H1 (cell line): ENCODE measurements around the gene GTSE1. TPM values are rescaled to one million over a fixed set of nuclear protein-coding genes. Genes with fewer than 3 reads are reported as not detected.
"Not testable (repeated sequence)": the region's sequence is repeated elsewhere in the genome, so short reads cannot be mapped to it uniquely, and the experiment has no call there.

Source experiments
- CTCF ChIA-PET: fragments of 300-600 bp; sonication (Branson Sonifier 250); formaldehyde crosslinking; loops from one replicate; lab custom pipeline; 2021; ENCODE audit not compliant: partially characterized antibody; lab: Charles Lee
- POLR2A ChIA-PET: fragments of 300-600 bp; sonication (Branson Sonifier 250); formaldehyde crosslinking; loops from one replicate; lab custom pipeline; 2021; ENCODE audit warnings: inconsistent platforms; ENCODE audit not compliant: partially characterized antibody; lab: Charles Lee
- DNase-seq, 2 experiments: peaks; one replicate each; pipeline versions ENCODE4 v3.0.0 to v3.0.0-alpha.2; 2010 to 2022; ENCODE audit warnings: low spot score in 2 of 2, low read depth in 1 of 2, mixed read lengths in 1 of 2
- FAIRE-seq: peaks from 2 replicates; lab custom pipeline; 2011; peaks lifted over from hg19 to GRCh38; lab: Jason Lieb, UNC
- H2AFZ ChIP-seq: 2 replicates; pipeline ENCODE4 v1.8.1; 2012; ENCODE audit warnings: low read length, inconsistent platforms
- H2AK5ac ChIP-seq: 2 replicates; pipeline ENCODE4 v1.6.1; 2013; ENCODE audit warnings: low read depth, low read length
- H2BK120ac ChIP-seq: replicated peaks from 2 replicates; pipeline ENCODE3; 2013; ENCODE audit warnings: low read depth, low read length, inconsistent platforms
- H2BK12ac ChIP-seq: 2 replicates; pipeline ENCODE4 v1.6.1; 2013; ENCODE audit warnings: low read depth, low read length
- H2BK15ac ChIP-seq: 2 replicates; pipeline ENCODE4 v1.6.1; 2013; ENCODE audit warnings: low read length
- H2BK20ac ChIP-seq: 2 replicates; pipeline ENCODE4 v1.6.1; 2013; ENCODE audit warnings: low read length
- H2BK5ac ChIP-seq: 2 replicates; pipeline ENCODE4 v1.6.1; 2013; ENCODE audit warnings: low read depth, low read length
- H3K14ac ChIP-seq: 2 replicates; pipeline ENCODE4 v1.6.1; 2013; ENCODE audit warnings: inconsistent platforms; ENCODE audit not compliant: insufficient read length
- H3K18ac ChIP-seq: 2 replicates; pipeline ENCODE4 v1.6.1; 2013; ENCODE audit warnings: low read length; ENCODE audit errors: extremely low read depth
- H3K23ac ChIP-seq: 2 replicates; pipeline ENCODE4 v1.6.1; 2013; ENCODE audit warnings: inconsistent platforms; ENCODE audit not compliant: insufficient read length
- H3K23me2 ChIP-seq: 2 replicates; pipeline ENCODE4 v1.6.1; 2013; ENCODE audit warnings: low read depth, low read length
- H3K27ac ChIP-seq: 2 replicates; pipeline ENCODE4 v1.6.1; 2011; ENCODE audit warnings: low read depth, low read length, inconsistent platforms
- H3K27me3 ChIP-seq, 4 experiments: replicated peaks in 1 of 4; 1 replicate in 1 of 4; 2 replicates in 3 of 4; pipeline versions ENCODE4 v1.6.1 to v1.8.1; 2011 to 2013; ENCODE audit warnings: low read length in 3 of 4, mild to moderate bottlenecking in 3 of 4, inconsistent platforms in 2 of 4, mixed read lengths in 2 of 4, moderate library complexity in 1 of 4; ENCODE audit not compliant: control insufficient read depth in 3 of 4, insufficient read depth in 3 of 4; ENCODE audit errors: extremely low read depth in 1 of 4
- H3K36me3 ChIP-seq, 4 experiments: 2 replicates each; pipeline versions ENCODE4 v1.6.1 to v1.8.1; 2011 to 2013; ENCODE audit warnings: mild to moderate bottlenecking in 4 of 4, low read length in 3 of 4, moderate library complexity in 2 of 4, control low read depth in 1 of 4, inconsistent platforms in 1 of 4; ENCODE audit not compliant: insufficient read depth in 4 of 4, control insufficient read depth in 2 of 4
- H3K4ac ChIP-seq: replicated peaks from 2 replicates; pipeline ENCODE3; 2013; ENCODE audit warnings: low read length, low read depth, mixed read lengths, inconsistent platforms; ENCODE audit not compliant: insufficient read length
- H3K4me1 ChIP-seq, 4 experiments: replicated peaks in 1 of 4; 1 replicate in 1 of 4; 2 replicates in 3 of 4; pipeline versions ENCODE4 v1.6.1 to v1.8.1; 2011 to 2013; ENCODE audit warnings: low read length in 3 of 4, inconsistent platforms in 2 of 4, mixed read lengths in 1 of 4; ENCODE audit not compliant: insufficient read depth in 4 of 4, control insufficient read depth in 3 of 4
- H3K4me2 ChIP-seq, 2 experiments: 2 replicates each; pipeline versions ENCODE4 v1.6.1 to v1.8.1; 2011 to 2013; ENCODE audit warnings: low read depth in 2 of 2, low read length in 2 of 2, control low read depth in 1 of 2, inconsistent platforms in 1 of 2, mild to moderate bottlenecking in 1 of 2; ENCODE audit not compliant: insufficient read depth in 1 of 2
- H3K4me3 ChIP-seq, 4 experiments: fragments of 200-600, 300-600 bp in 1 of 4; sonication (generic), shearing (Covaris generic), sonication (Bioruptor Twin) in 1 of 4; 2 replicates each; pipeline versions ENCODE4 v1.5.1 to v1.8.1; 2011 to 2016; ENCODE audit warnings: low read length in 4 of 4, low read depth in 3 of 4, control low read depth in 2 of 4, inconsistent platforms in 2 of 4, mild to moderate bottlenecking in 2 of 4, mixed read lengths in 1 of 4, moderate library complexity in 1 of 4; ENCODE audit not compliant: insufficient read depth in 2 of 4; ENCODE audit errors: extremely low read depth in 1 of 4
- H3K56ac ChIP-seq: replicated peaks from 2 replicates; pipeline ENCODE3; 2013; ENCODE audit warnings: low read depth, mild to moderate bottlenecking, mixed read lengths, low read length, inconsistent platforms; ENCODE audit not compliant: insufficient read length
- H3K79me1 ChIP-seq: 2 replicates; pipeline ENCODE4 v1.6.1; 2013; ENCODE audit warnings: low read depth, low read length, control low read depth
- H3K79me2 ChIP-seq, 2 experiments: 2 replicates each; pipeline versions ENCODE4 v1.6.1 to v1.8.1; 2012 to 2013; ENCODE audit warnings: low read length in 2 of 2, mild to moderate bottlenecking in 2 of 2, inconsistent platforms in 1 of 2; ENCODE audit not compliant: insufficient read depth in 2 of 2, control insufficient read depth in 1 of 2
- H3K9ac ChIP-seq, 4 experiments: replicated peaks in 1 of 4; 1 replicate in 1 of 4; 2 replicates in 3 of 4; pipeline versions ENCODE4 v1.6.1 to v1.8.1; 2011 to 2013; ENCODE audit warnings: low read depth in 3 of 4, low read length in 3 of 4, control low read depth in 2 of 4, mild to moderate bottlenecking in 2 of 4, moderate library complexity in 2 of 4, inconsistent platforms in 1 of 4; ENCODE audit errors: extremely low read depth in 1 of 4
- H3K9me3 ChIP-seq, 2 experiments: 2 replicates each; pipeline versions ENCODE4 v1.6.1 to v1.8.1; 2012 to 2013; ENCODE audit warnings: mild to moderate bottlenecking in 2 of 2, moderate library complexity in 2 of 2, control low read depth in 1 of 2, inconsistent platforms in 1 of 2, low read depth in 1 of 2, low read length in 1 of 2, mixed read lengths in 1 of 2; ENCODE audit not compliant: insufficient read depth in 2 of 2
- H4K20me1 ChIP-seq, 2 experiments: replicated peaks in 1 of 2; 2 replicates each; pipeline versions ENCODE3 to v1.8.1; 2011 to 2013; ENCODE audit warnings: inconsistent platforms in 2 of 2, low read length in 2 of 2, mild to moderate bottlenecking in 1 of 2; ENCODE audit not compliant: insufficient read depth in 2 of 2, control insufficient read depth in 1 of 2
- H4K5ac ChIP-seq: 2 replicates; pipeline ENCODE4 v1.6.1; 2013; ENCODE audit warnings: low read length, low read depth, mixed read lengths, inconsistent platforms; ENCODE audit not compliant: insufficient read length
- H4K8ac ChIP-seq: 2 replicates; pipeline ENCODE4 v1.8.0; 2013; ENCODE audit warnings: mild to moderate bottlenecking, moderate library complexity, low read length, inconsistent platforms; ENCODE audit not compliant: insufficient read depth; ENCODE audit errors: extremely low read depth
- H4K91ac ChIP-seq: replicated peaks from 2 replicates; pipeline ENCODE3; 2013; ENCODE audit warnings: low read length, mixed read lengths, inconsistent platforms; ENCODE audit not compliant: insufficient read length
- WGBS, 2 experiments: shearing (Covaris generic) in 1 of 2; methylation state at CpG; one replicate each; pipeline versions ENCODE4 v1.1.6 to v1.1.7; 2013 to 2015; ENCODE audit warnings: low lambda C conversion rate in 2 of 2, mixed read lengths in 2 of 2, inconsistent platforms in 1 of 2, low coverage in 1 of 2, missing lambda C conversion rate in 1 of 2; ENCODE audit not compliant: insufficient replicate concordance in 2 of 2, insufficient coverage in 1 of 2, insufficient read length in 1 of 2; ENCODE audit errors: extremely low coverage in 1 of 2, missing lambda C conversion rate in 1 of 2; 5-methylcytosine and 5-hydroxymethylcytosine counted together
- polyA plus RNA-seq, 7 experiments: library from polyadenylated mRNA; depleted of rRNA in 3 of 7; stranded (reverse) in 5 of 7; unstranded in 2 of 7; fragments of >200 nt in 5 of 7; fragments of 200-250 nt in 2 of 7; gene quantifications; 1 replicate in 5 of 7; 2 replicates in 1 of 7; 4 replicates in 1 of 7; pipeline versions ENCODE4 v1.2.1 to v1.2.3, GENCODE V29; 2011 to 2013; ENCODE audit warnings: missing spikeins in 2 of 7, mixed read lengths in 2 of 7
- total RNA-seq: library from RNA; stranded (reverse); fragmentation: NEBNext Ultra II Directional; extraction: Animal tissue kit (Norgen Biotek cat#: 25700); gene quantifications from 2 replicates; pipeline ENCODE4 v1.2.1, GENCODE V29; 2021

Gene GTSE1
- total and polyA plus RNA-seq, 2 of the 8 experiments (the other 6 are each of a cell fraction or from before 2014, with no cell fraction given) = 17.5 to 38.6 TPM

- H3K4me2 ChIP-seq, H4K8ac ChIP-seq, H3K79me2 ChIP-seq, FAIRE-seq, H3K4ac ChIP-seq, H3K4me3 ChIP-seq, H2AK5ac ChIP-seq, H2BK120ac ChIP-seq, H2BK15ac ChIP-seq, DNase-seq, H3K14ac ChIP-seq, H3K27ac ChIP-seq, H3K56ac ChIP-seq, H4K91ac ChIP-seq, H4K20me1 ChIP-seq, H3K18ac ChIP-seq, H2AFZ ChIP-seq, H2BK5ac ChIP-seq, H3K9ac ChIP-seq, H3K4me1 ChIP-seq, H2BK12ac ChIP-seq, H2BK20ac ChIP-seq, H3K36me3 ChIP-seq, H3K23me2 ChIP-seq, H3K79me1 ChIP-seq, H3K23ac ChIP-seq, H4K5ac ChIP-seq: not testable (repeated sequence)
- ChIA-PET POLR2A (interaction anchor here (0.6 kb wide), 1 partner anchor 42 kb away, joined by 3 read pairs; no protein-coding TSS in a partner anchor), CTCF (interaction anchor here (2.0 kb wide), 1 partner anchor 37 kb away, joined by 8 read pairs; no protein-coding TSS in a partner anchor)
- H3K27me3 ChIP-seq = peaks cover 18 to 48% (median 32%) of the 10 kb centered on the region in 4 experiments
- H3K9me3 ChIP-seq = peaks cover 5 to 12% of the 10 kb centered on the region in 2 experiments; a peak in 3 of 4 replicates
- WGBS, 2 experiments = 84% methylated on average over 6 of the region's 6 CpGs; no CpG with 5 or more reads in 1 of the 2 experiments
These were observed 32.1 kb upstream of the GTSE1 start for GRCh38 chr22:46264520-46264919.

DNA sequence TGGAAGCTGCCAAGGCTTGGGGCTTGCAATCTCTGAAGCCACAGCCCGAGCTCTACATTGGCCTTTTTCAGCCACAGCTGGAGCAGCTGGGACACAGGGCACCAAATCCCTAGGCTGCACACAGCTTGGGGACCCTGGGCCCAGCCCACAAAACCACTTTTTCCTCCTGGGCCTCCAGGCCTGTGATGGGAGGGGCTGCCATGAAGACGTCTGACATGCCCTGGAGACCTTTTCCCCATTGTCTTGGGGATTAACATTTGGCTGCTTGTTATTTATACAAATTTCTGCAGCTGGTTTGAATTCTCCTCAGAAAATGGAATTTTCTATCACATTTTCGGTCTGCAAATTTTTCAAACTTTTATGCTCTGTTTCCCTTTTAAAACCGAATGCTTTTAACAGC, 31.0 kb upstream of the GTSE1 start:
- DNase-seq, H3K4me2 ChIP-seq, H3K56ac ChIP-seq, H3K14ac ChIP-seq, H4K8ac ChIP-seq, CTCF ChIA-PET, H4K91ac ChIP-seq, H3K36me3 ChIP-seq, H2BK12ac ChIP-seq, H3K79me1 ChIP-seq, H2BK120ac ChIP-seq, H4K20me1 ChIP-seq, H2BK15ac ChIP-seq, H2BK5ac ChIP-seq, H2AK5ac ChIP-seq, H2BK20ac ChIP-seq, H3K79me2 ChIP-seq, H3K18ac ChIP-seq, POLR2A ChIA-PET, H4K5ac ChIP-seq, H3K27ac ChIP-seq, H3K4me3 ChIP-seq, H3K4ac ChIP-seq, H3K4me1 ChIP-seq, H3K23ac ChIP-seq, H3K9ac ChIP-seq, H2AFZ ChIP-seq, FAIRE-seq, H3K23me2 ChIP-seq: not testable (repeated sequence)
- WGBS, 2 experiments = 76% methylated on average over 4 of the region's 4 CpGs; no CpG with 5 or more reads in 1 of the 2 experiments
- peaks cover 5 to 12% of the 10 kb centered on the region in 2 experiments; a peak in 3 of 4 replicates for H3K9me3 ChIP-seq
- H3K27me3 ChIP-seq = peaks cover 16 to 40% (median 28%) of the 10 kb centered on the region in 4 experiments
